HG03520 (cell line): ENCODE data around the gene DAGLA.

Source experiments
- ATAC-seq: cut with Tn5 transposase; IDR thresholded peaks from one replicate; pipeline ENCODE4 v1.9.1; 2021; ENCODE audit warnings: mild to moderate bottlenecking, moderate library complexity; ENCODE audit not compliant: unreplicated experiment

The DAGLA gene

GRCh38 chr11:61760946-61761345 is 80.8 kb downstream of the DAGLA start:
- no peak for ATAC-seq

DNA sequence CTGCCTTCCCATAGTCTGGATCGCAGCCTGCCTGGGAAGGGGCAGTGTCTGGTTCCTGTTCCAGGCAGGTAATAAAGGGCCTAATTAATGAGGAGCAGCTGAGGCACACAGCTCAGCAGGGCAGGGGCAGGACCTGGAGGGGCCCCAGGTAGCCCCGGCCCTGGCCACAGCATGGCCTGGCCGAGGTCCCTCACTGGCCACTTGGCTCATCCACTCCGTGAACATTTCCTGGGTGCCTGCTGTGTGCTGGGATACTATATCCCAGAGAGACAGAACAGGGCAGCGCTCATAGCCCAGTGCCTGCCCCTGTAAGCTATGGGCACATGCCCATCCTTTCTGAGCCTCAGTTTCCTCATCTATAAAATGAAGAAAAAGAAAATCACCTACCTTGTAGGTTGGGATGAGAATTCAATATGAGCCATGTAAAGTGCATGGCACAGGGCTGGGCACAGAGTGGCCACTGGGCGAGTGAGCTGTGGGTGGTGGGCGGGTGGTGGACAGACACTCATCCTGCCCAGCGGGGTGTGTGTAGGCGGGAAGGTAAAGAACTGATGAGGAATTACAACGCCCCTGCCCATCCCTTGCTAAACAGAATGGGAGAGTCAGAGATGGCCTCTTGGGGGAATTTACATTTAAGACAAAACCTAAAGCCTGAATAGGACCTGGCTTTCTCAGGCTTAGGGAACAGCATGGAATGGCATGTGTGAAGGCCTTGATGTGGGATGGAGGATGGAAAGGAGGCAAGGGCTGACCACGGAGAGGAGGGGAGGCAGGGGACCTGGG is 81.4 kb downstream of the DAGLA start:
- ATAC-seq: no peak

- no peak for ATAC-seq
Observed at GRCh38 chr11:61762223-61762615, 82.0 kb downstream of the DAGLA start.

- ATAC-seq: no peak
Observed at GRCh38 chr11:61762798-61763197, 82.6 kb downstream of the DAGLA start.

DNA sequence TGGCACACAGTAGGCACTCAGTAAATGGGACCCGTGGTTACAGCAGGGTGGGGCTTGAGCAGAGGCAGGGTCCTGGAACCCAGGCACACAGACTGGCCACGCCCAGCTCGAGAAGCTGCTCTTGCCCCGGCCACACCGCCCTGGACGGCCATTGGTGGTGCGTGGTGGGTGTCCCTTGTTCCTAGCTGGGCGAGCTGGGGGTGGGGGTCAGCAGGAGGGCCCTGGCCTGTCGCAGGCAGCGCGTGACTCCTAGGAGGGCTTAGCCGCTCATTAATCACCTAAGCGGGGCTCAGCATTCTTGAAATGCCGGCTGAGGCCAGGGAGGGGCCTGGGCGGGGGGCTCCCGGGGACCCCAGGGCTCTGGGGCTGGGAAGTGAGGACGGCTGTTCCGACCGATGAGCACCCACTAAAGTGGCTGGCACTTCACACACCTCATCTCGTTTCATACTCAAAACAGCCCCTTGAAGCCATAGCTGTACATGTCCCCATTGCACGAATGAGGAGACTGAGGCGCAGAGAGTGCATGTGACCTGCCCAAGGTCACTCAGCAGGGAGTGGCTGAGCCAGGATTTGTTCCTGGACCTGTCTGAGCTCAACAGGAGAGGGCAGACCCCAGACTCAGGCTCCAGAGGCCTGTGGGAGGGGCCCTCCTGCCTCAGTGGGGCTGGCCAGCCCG is 83.9 kb downstream of the DAGLA start:
- no peak for ATAC-seq

DNA sequence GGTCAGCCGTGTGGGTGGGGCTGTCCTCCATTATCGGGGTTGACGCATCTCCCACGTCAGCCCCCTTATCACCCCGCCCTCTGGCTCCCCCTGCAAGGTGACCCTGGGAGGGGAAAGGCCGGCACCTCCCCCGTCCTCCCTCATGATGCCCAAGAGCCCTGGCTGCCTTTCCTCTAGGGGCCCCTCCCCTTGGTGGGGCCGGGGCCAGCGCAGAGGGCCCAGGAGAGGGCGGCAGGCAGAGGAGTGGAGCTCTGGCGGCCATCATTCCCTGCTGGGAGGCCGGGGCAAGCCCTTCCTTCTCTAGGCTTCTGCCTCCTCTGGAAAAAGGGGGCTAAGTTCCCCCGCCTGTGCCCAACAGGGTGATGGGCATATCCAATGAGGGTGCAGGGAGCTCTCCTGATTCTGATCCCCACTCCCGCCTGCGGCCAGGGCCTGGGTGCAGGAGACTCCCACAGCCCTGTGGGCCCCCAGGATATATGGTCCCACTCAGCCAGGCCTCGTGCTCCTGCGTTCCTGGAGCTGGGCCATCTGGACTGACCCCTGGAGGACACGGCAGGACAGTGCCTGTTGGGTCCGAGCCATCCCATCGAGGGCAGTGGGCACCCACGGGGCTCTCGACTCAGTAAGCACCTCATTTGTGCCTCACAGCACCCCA is 84.5 kb downstream of the DAGLA start:
- ATAC-seq: no peak

DNA sequence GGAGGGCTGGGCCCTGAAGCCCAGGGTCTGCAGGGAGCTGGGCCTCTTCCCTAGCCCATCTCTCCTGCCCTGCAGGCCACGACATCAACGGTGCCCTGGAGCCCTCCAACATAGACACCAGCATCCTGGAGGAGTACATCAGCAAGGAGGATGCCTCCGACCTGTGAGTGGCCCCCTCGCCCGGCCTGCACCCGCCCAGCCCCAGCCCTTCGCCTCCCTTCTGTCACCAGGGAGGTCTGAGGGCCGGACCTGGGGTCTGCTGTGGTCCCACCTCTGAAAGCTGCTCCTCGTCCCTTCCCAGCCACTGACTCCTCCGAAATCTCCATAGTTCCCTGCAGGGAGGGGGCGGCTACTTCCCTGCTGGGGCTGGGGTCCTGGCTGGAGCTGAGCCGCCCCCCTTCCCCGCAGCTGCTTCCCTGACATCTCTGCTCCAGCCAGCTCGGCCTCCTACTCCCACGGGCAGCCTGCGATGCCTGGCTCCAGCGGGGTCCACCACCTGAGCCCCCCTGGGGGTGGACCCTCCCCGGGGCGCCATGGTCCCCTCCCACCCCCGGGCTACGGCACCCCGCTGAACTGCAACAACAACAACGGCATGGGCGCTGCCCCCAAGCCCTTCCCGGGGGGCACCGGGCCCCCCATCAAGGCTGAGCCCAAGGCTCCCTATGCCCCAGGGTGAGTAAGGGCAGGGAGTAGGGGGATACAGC is 85.5 kb downstream of the DAGLA start:
- no peak for ATAC-seq

DNA sequence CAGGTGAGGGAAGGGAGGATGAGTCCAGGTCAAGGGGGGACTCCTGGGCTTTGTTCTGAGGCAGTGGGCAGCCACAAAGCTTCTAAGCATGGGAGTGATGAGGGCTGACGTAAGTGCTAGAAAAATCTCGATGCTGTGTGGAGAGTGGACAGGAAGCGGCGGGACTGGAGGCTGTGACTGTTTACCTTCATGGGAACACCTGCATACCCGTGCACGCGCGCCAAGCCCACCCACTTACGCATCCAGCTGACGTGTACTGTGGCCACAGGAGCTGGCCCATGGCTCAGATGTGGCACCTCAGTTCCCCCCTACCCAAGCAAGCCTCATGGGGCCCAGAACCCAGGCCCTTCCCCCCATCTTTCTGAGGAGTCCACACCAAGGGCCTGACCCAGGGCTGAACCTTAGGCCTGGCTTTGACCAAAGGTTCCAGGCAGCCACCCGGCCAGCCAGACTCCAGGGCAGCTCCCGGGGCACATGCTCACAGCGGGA is 86.2 kb downstream of the DAGLA start:
- ATAC-seq: no peak

DNA sequence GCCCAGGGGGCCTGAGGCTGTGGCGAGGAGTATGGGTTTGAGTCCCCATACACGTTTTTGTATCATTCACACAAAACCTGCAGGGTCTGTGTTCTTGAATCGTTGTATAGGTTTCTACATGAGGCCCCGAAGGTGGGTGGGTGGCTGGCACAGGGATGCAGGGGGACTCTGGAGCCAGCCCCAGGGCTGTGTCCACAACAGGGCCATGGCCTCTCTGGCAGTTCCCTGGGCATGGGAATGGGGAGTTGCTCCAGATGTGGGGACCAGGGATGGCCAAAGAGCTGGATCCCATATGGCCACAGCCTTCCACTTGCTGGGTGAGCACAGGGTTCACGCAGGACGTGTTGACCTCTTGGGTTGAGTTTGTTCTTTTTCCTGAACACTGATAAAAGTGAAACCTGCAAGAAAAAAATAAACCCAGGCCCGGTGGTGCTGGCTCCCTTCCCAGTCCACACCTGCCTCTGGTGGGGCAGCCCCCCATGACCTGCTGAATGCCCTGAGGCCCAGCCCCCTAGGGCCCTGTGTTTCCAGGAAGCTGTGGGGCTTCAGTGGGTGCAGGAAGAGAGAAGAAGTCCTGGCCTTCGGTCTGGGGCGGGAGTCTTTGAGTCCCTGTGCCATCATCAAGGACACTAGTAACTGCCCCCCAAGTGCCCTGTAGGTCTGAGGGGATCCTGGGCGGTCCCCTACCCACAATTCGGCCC is 88.3 kb downstream of the DAGLA start:
- ATAC-seq: no peak

DNA sequence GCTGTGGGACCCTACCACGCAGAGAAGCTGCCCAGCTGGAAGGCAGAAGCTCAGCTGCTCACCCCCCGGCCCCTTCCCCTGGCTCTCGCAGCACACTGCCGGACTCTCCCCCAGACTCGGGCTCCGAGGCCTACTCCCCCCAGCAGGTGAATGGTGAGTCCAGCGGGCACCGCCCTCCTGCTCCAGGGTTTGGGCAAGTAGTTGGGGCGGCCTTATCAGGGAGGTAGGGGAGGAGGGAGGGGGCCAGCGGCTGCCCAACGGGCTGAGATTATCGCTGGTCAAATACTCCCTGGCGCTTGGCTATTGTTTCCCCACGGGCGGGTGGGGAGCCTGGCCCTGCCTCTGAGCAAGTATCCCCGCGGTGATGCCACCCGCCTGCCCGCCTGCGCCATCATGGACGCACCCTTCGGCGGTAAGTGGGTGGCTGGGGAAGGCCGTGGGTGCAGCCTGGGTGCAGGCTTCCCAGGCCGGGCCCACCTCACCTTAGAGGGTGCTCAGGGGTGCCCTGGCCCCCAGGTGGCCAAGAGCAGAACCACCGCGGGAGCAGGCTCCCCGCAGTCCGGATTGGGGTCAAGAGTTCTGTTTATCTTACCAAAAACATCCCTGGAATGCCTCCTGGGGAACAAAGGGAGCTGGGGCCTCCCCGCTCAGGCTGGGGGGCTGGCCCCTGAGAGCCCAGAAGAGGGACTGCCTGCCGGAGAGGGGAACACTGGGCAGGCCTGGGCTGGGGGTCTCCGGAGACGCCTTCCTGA is 89.2 kb downstream of the DAGLA start:
- ATAC-seq: no peak

- no peak for ATAC-seq
Observed at GRCh38 chr11:61769946-61770683, 89.9 kb downstream of the DAGLA start.

DNA sequence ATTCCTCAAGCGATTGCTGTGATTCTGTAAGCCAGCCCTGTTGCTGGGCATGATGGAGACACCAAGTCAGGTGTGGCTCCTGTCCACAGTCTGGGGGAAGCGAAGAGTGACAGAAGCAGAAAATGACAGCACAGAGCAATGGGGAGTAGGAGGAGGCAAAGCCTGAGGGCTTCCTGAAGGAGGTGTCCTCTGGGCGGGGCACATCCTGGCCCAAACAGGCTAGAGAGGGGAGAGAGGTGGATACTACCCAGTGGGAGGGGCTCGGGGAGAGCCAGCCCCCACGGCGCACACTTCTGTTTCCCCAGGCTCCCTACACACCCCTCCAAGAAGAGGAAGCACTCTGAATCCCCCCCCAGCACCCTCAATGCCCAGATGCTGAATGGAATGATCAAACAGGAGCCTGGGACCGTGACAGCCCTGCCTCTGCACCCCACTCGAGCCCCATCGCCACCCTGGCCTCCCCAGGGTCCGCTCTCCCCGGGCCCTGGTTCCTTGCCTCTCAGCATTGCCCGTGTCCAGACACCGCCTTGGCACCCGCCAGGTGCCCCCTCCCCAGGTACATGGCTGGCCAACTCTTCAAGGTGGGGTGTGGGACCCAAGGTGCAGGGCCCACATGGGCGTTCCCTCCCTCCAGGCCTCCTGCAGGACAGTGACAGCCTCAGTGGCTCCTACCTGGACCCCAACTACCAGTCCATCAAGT is 91.2 kb downstream of the DAGLA start:
- ATAC-seq: no peak

DNA sequence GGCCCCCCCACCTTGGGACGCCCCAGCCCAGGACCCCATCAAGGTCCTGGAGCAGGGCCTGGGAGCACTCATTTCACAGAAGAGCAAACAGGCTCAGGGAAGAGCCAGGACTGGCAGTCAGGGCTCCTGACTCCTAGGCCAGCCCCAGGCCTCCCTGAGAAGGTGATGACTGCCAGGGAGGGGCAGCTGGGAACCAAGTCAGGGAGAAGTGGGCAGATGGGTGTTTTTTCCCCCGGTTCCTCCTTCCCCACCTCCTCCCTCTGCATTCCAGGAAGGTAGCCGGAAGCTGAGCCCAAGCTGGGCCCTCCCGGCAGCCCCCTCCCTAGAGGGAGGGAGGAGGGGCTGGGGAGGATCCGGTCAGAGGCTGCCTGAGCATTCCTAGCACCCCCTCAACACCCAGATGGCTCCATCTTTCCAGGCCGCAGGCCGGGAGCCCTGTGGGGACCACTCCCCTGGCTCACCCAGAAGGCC is 91.8 kb downstream of the DAGLA start:
- no peak for ATAC-seq

- ATAC-seq: no peak
Observed at GRCh38 chr11:61773356-61773755, 93.2 kb downstream of the DAGLA start.

DNA sequence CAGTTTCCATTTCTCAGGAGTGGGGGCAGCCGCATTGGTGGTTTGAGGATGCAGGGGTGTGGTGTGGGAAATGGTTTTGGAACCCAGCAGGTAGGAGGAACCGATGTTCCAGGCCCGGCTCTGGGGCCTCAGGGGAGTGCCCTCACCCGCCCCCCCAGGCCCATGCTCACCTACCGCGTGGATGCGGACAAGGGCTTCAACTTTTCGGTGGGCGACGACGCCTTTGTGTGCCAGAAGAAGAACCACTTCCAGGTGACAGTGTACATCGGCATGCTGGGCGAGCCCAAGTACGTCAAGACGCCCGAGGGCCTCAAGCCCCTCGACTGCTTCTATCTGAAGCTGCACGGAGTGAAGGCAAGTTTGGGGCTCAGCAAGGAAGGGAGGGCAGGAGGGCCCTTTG is 93.6 kb downstream of the DAGLA start:
- no peak for ATAC-seq

DNA sequence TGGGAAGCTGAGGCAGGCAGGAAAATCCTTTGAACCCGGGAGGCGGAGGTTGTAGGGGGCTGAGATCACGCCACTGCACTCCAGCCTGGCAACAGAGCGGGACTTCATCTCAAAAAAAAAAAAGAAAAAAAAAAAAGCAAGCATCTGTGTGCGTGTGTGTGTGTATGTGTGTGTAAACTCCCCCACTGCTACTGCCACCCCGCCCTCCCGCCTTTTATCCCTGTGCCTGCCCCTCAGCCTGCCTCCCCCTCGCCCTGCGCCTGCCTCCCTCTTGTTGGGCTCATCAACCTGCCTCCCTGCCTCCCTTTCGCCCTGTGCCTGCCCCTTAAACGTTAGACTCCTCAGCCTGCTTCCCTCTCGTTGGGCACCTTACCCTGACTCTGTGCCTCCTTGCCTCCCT is 94.2 kb downstream of the DAGLA start:
- ATAC-seq: no peak

DNA sequence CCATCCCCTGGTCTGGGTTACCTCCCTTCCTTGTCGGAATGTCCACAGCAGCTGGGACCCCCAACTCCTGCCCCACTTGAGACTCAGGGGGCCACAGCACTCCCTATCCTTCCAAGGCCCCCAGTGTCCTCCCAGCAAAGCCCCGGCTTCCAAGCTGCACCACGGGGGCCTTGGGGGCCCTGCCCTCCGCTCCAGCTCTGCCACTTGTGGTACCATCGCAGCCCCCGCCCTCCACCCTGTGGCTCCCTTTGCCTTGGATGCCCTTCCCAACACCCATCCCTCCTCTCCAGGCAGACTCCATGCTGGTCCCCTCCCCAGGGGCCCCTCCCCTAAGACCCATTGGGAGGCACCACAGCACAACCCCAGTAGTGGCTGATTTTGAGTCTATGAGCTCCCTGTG is 94.9 kb downstream of the DAGLA start:
- no peak for ATAC-seq
